GM19395 (cell line): ENCODE results near the gene PYGO2.
A peak's percentile ranks its signal among the peaks of the same experiment; 100 is the strongest.

Experiments
- ATAC-seq: cut with Tn5 transposase; IDR thresholded peaks from one replicate; pipeline ENCODE4 v1.9.1; 2021; ENCODE audit warnings: mild to moderate bottlenecking, moderate library complexity; ENCODE audit not compliant: unreplicated experiment

The PYGO2 gene, protein sequence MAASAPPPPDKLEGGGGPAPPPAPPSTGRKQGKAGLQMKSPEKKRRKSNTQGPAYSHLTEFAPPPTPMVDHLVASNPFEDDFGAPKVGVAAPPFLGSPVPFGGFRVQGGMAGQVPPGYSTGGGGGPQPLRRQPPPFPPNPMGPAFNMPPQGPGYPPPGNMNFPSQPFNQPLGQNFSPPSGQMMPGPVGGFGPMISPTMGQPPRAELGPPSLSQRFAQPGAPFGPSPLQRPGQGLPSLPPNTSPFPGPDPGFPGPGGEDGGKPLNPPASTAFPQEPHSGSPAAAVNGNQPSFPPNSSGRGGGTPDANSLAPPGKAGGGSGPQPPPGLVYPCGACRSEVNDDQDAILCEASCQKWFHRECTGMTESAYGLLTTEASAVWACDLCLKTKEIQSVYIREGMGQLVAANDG

DNA sequence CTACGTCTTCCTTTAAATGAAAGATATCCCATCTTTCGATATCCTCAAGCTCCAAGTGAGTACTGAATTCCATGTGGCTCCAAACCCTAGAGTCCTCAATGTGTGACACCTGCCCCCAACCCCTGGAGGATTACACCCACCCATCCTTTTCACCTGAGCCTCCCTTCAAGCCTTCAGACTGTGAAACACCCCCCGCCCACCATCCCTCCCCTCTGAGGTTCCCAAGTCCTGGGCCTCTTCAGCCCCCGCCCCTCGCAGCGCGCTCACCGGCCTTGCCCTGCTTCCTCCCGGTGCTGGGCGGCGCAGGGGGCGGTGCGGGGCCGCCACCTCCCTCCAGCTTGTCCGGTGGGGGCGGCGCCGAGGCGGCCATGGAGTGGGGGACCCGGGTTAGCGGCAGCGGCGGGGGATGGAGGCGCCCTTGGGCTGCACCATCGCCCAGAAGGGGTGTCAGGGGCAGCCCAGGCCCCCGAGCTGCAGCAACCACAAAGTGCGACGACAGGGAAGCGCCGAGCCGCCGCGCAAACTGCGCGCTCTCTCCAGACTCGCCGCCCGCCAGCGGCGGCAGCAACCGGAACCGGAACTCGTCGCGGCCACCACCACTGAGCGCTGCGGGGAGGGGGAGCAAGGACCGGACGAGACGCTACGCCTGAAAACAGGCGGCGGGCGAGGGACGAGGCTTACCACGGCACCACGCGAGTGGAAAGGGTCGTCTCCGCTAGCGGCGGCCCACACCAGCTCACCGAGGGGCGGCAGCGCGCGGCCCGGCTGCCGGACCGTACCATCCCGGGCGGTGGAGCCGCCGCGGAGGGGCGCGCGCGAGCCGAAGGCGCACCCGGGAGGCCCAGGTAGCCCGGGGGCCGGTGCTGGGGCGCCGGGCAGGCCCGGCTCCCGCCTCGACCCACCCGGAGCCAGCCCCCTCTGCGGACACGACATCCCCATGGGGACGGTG, at the start of gene PYGO2:
PYGO2 (minus strand) TSS at position 576 of the 949 bp plus-strand sequence; CDS start at position 370, 206 bp downstream.
- ATAC-seq = peak; percentile 69

DNA sequence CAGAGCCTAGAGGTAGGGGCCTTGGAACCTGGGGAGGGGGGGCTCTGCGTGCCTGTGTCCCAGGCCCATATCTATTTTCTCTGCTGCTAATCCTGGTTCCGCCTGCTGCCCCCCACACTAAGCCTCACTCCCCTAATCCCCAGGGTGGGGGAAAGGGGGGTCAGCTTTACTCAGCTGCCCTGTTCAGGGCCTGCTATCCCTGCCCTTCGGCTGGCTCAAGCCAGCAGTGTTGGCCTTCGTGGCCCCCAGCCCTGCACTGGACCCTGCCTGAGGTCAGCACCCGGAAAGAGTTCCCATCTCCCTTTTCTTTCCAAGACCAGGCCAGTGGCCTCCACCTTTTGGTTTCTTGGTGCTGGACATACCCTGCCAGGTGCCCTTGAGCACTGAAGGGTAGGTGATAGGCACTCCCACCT, 49.4 kb upstream of the PYGO2 start:
- ATAC-seq = no peak

DNA sequence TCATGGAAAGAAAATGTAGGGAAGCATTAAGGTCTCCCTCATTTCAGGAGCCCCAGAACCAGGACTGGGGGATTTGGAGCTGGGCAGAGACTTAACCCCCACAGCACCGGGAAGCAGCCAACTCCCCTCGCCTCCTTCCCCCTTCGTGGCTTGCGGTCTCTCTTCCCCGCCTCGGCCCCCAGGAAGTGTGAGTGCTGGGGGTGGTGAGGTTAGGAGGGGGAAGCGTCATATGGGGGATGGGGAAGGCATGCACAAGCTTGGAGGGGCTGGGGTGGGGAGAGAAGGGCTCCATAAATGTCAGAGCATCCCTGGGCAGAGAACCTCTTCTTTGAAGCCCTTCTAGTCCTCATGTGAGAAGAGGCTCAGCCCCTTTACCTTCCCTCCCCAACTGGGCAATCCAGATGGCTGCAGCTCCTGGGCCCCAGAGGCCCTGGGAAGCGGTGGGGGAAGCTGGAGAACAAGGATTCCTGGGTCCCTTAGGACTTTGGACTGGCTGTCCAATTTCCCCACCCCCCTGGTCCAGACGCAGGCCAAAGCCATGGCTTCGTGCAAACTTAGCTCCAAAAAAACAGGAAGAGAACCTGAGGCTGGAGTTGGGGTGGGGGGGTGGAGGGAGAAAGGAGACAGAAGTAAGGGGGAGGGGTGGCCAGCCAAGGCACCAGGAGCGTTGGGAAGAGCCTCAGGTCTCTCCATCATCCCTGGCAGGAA, 48.8 kb upstream of the PYGO2 start:
- ATAC-seq = no peak

DNA sequence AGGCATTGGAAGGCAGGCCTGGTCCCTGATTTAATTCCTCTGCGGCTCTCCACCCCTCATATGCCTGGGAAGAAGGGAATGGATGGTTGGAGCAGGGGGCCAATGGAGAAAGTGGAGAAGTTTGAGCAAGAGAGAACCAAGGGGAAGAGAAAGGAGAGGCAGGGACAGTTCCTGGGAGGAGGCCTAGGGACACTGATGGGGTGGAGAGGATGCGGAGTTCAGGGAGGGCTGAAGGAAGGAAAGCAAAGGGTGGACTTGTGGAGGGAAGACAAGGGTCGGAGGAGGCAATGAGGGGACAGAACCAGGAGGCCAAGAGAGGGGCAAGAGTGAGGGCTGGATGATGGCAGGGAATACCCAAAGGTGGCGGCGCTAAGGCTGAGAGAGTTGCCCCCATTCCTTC, 48.2 kb upstream of the PYGO2 start:
- no peak for ATAC-seq

DNA sequence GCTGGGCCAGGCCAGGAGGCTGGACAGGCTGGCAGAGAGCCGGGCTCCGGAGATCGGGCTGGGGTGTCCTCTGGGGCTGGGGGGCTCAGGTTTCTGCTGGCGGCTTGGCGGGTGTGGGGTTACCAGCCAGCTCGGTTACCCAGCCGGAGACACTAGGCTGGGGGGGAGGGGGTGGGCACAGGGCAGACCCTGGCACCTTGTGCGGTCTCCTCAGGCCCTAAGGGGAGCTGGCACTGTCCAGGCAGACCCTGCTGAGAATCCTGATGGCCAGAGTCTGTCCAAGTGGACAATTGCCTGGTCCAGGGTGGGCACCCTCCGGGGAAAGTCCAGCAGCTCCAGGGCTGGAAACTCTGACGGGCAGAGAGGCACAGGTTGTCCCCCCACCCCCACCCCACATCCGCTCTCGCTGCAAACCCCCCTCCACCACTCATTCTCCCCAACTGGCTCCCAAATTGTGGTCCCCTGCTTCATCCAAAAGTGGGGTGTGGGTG, 47.7 kb upstream of the PYGO2 start:
- no peak for ATAC-seq

DNA sequence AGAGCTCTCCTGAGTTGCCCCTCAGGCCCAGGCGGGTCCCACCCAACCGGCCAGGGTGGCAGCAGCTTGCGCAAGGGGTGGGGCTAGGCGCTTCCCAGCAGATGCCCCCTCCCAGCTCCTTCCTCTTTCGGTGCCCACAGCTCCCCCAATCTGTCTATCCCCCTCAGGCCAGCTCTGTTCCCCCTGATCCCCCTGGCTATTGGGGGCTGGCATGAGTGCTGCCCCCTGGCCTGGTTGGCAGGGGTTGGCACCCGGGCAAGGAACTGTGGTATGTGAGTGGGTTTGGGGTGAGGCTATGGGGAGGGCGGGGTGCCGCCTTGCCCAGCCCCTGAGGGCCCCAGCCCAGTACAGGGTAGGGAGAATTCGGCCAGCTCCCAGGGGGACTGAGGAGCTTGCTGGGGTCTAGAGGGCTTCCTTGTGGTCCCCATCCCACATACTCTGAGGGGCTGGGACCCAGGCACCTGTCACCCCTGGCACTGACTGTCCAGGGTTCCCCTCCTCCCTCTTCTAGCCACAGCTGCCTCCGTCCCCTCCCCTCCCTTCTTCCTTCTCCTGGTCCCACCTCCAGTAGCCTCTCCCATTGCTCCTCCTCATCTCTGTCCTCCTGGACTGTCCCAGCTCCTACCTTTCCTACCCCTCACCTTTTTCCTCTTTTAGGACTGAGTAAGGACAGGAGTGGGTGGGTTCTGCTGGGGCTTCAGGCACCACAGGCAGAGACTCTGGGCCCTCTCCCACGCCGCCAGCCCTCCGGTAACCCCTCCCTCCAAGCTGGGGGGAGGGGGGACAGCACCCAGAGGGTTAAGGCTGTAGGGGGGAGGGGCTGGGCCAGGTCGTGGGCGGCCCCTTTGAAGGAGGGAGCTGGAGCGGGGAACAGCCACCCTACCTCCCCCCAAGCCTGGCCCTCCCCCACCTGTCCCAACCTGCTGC, 46.7 kb upstream of the PYGO2 start:
- no peak for ATAC-seq

DNA sequence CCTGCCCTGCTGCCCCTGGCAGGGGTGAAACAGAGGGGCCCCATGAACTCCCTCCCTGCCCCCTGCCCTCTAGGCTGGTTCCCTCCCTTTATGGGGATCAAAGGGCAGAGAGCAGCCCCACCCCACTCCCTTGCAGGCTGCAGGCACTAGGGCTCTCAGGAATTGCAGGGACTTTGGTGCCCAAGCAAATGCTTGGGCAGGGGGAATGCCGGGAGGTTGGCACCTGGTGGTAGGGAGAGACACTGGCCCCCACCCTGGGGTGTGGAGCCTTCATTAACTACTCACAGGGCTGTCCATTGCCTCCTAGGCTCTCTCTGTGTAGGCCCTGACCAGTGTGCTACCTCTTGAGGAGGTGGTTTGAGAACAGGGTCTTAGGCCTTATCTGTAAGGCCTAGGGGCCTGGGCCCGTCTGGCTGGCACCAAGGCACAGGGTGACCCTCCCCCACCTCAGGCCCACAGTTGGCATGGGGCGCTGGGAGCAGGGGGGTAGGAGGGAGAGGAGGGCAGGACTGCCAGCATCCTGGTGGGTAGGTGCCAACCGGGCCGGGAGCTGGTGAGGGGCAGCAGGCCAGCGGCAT, 45.8 kb upstream of the PYGO2 start:
- no peak for ATAC-seq

DNA sequence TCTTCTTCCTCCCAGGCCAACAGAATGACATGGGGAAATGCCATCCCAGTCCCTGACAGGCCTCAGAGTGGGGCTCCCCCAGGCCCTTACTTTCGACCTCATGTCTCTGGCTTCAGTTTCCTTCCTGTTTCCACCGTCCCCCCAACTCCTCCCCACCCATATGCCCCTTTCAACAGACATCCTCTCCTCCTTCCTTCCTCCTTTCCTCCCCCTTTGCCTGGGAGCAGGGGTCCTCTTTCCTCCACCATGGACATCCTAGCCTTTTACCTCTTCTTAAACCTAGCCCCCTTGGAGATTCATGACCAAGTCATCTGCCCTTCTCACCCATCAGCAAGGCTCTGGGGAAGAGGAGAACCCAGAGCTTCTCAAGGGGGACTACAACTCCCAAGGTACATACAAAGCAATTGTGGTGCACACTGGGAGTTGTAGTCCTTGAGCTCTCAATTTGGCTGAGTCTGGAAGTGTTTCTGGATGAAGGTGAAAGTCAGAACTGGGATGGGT, 45.1 kb upstream of the PYGO2 start:
- no peak for ATAC-seq

DNA sequence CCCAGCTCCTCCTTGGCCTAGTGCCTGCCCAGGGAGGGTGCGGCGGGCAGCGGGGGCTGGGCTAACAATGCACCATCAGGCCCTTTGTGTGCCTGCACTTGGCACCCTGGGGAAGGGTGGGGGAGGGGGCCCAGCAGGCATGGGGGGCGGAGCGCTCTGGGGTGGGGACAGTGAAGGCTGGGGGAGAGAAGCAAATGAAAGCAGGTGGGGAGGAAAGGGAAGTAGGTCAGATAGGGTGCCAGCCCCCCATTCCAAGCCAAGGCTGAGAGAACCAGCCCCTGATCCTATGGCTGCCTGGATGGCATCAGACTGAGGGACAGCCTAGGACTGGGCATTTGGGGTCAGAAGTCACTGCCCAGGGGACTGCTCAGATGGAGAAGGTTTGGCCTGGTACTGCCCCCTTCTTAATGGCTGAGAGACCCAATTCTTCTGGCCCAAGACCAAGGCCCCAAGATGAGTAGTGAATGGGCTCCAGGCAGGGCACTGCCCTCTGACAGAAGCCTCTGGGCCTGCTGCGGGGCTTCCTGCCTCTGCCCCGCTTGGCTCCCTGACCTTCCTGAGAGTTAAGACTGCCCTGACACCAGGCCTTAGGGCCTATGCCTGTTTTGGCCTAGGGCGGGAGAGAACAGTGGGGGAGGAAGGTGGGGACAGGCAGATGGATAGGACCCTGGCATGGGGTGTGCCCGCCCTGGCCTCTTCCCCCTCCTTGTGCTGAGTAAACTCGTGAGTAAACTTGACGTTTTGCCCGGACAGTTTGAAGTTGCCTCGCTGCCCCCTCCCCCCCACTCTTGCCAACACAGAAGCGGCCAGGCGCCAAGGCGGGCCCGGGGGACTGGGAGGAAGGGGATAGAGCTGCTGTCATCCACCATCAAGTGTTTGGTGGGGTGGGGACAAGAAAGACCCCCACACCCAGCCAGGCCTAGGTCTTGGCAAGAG, 43.8 kb upstream of the PYGO2 start:
- no peak for ATAC-seq

DNA sequence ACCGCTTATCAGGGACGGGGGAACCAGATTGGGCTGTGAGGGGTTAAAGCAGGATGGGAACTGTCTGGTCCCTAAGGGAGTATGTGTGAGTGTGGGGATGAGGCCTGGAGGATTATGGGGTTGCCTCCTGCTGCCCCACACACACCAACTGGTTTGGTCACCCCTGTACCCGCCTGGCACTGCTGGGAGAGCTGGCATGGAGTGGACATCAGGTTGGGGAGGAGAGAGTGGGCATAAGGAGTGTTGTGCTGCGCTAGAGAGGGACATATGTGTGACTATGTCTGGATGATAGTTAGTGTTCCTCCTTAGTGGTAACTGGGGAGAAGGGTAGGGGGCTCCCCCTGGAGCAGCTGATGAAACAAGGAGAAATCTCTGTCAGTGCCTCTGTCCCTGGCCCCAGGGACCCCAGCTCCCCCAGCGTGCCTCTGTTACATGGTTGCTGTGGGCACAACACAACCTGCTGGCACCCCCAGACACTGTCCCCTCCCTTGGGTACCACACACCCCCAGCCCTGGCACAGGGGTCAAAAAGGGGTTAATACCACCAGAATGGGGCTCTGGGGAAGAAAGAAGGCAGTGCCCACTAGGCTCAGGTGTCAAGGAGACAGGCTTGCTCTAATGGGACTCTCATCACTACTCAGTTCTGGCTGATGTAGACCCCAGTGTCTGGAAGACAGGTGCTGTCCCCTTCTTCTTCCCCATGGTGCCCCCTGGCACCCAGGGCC, 42.9 kb upstream of the PYGO2 start:
- ATAC-seq = no peak

DNA sequence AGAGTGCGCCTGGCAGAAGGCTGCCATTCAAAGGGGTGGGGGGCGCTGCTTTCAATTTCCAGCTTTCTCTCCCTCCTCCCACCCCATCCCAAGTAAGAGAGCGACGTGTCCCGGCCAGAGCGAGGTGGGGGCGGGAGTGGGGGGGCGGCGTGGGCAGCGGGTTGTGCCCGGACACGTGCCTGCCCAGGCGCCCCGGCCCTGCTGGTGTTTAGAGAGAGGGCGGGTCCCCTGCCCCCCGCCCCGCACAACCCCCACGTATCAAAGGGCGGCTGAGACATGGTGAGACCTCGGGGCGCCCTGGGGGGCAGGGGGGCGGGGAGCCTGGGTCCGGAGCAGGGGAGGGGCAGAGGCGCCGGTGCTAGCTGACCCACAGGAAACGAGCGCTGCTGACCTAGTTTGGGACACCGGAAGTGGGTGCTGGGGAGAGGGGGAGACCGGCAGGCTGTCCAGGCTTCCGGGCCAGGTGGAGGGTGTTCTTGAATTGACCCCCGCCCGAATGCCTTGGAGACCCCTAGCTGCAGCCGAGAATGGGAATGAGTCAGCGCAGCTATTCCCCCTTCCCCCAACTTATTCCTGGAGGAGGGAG, 42.3 kb upstream of the PYGO2 start:
- no peak for ATAC-seq

DNA sequence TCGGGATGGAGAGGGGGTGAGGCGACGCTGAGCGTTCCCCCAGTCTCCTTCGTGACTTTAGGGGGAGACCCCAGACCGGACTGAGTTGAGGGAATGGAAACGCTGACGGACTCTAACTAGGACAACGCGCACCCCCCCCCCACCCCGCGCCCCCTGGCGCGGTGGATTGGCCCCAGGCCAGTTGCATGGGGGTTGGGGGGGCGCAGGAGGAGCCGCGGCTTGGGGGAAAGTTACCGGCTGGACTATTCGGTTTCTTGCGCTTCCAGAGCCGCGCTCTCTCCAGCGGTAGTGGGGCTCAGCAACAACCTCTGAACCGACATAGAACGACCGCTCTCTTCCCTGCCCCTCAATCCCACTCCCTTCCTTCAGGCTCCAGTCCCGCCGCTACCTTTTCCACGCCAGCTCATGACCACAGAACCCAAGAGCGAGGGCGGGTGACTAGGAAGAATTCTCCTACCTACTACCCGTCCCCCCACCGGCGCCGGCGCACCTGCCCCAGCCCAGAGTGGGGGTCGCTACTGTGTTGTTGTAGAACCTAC, 41.7 kb upstream of the PYGO2 start:
- no peak for ATAC-seq

DNA sequence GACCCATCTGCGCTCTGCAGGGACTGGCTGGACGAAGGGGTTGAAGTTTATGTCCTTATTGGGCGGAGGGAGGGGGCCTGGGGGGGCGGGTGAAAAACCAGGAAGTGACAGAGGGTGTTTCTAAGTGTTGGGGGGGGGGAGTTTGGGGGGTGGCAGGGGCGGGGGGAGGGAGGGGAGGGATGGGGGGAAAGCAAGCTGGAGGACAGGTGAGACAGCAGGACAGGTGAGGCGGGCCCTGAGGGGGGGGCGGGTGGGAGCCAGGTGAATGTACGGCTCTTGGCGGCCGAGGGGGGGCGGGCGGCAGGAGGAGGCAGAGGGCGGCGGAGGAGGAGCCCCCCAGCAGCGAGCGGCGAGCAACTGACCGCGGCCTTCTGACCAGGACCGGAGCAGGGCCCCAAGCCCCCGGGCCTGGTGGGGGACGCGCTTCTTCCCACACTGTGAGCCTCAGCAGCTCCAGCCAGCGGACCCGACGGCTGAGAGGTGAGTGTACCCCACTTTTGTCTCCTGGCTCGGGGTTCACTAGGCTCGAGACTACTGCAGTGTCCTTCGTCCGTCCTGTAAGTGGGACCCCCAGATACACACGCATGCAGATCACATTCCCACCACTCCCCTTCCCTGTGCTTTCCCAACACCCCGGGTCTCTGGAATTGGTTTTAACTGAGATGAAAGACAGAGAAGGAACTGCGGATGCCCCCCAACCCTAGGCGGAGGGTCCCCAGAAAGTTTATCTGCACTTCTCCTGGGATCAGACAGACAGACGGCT, 41.1 kb upstream of the PYGO2 start, which contains the start of gene ZBTB7B:
ZBTB7B (plus strand) TSS at position 339 of the 763 bp plus-strand sequence. CDS start 11,859 bp downstream, outside the sequence.
- no peak for ATAC-seq

DNA sequence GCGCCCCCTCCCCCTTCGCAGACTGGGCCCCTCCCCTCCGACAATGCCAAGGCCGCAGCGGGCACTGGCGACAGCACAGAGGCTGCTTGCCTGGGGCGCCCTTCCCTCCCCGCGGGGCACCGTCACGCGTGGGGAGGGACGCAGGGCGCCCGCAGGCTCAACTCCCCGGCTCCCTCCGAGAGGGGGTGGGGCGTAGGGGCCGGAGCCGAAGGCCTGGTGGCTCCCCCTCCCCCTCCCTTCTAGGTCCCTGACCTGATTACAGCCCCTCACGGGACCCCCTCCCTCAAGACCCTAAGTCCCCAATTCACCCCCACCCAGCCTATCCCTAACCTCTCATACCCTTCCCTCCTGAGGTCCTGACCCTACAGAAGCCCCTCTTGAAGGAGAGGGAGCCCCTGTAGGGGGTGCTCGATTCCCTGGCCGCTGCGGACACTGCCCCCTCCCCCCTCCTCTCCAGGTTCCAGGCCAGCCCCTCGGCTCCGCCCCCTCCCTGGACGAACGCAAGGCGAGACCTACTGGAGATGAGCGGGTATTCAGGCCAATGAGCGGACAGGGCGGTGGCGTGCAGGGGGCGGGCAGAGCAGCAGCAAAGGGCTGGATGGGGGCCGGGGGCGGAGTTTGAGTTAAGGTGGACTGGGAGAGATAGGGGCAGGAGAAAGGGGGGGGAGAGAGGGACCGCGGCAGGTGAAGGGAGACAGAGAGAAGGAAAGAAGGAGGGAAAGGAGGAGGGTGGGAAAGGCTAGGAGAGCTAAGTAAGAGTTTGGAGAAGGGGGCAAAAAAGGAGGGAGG, 40.3 kb upstream of the PYGO2 start:
- ATAC-seq = peak; percentile 42

DNA sequence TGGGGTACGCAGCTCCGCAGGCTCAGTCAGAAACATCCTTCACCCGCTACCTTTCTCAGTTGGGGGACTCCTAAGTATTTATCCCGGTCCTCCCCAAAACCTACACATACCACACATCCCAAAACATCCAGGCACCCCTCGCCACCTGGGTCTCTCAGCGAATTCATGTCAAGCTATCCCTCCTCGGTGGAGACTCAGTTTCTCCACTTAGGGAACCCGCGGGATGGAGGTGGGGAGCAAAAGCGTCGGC, 39.8 kb upstream of the PYGO2 start:
- ATAC-seq = no peak
